Fibroblast of skin of left quadriceps (primary cell): Measurements from ENCODE around the gene MAP2K6.

ENCODE experiments used
- DNase-seq, 2 experiments: peaks; one replicate each; pipeline ENCODE4 v3.0.0-alpha.2; 2013; ENCODE audit warnings: low read depth in 2 of 2

The MAP2K6 gene

DNA sequence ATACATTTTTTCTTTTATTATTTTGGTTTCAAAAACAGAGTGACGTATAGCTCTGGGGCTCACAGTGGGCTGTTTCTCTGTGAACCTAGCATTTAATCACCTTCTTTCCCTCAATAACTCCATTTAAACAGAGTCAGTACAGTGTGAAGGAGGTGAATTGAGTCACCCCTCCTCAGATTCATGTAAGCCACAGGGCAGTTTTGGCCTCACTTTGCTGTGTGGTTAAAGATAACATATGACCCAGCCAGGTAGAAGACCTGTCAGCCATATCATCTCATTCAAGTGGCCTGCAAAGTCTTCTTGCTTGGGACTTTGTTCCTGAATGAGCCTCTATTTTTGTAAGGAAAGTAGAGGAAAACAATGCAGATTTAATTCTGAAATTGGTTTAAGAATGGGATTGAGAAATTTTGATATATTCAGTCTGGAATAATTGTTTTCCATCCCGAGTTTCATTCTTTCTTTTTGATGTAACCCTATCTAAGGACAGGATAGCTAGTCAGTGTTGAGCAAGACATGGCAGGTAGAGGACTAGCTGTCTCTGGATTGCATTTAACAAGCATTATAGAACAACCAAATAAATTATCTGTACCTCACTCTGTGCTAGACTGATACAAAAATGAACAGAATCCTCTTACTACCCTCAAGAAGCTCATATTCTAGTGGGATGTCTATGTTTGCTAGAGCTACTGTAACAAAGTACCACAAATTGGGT, 13.1 kb downstream of the MAP2K6 start:
- no peak for DNase-seq

DNA sequence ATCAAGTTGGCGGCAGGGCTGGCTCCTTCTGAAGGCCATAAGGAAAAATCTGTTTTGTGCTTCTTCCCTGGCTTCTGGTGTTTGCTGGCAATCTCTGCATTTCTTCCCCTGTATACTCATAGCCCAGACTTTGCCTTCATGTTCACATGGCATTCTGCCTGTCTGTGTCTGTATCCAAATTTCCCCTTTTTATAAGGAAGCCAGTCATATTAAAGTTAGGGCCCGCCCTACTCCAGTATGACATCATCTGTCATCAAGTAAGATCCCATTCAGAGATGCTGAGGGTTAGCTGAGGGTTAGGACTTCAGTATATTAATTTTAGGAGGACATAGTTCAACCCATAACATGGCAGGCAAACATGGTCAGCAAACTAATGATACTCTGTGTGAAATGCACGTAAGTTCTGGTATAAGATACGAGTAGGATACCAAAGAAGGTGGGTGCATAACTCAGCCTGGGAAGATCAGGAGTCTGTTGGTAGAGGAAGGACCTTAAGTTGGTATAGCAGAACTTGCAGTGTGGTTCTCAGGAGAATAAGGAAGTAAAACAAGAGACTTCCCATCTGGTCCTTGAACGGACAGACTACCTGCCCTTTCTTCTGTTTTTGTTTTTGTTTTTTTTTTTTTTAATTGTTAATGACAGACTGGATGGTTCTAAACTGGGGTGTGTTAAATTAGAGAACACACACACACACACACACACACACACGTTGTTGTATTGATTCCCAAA, 13.9 kb downstream of the MAP2K6 start:
- no peak for DNase-seq

DNA sequence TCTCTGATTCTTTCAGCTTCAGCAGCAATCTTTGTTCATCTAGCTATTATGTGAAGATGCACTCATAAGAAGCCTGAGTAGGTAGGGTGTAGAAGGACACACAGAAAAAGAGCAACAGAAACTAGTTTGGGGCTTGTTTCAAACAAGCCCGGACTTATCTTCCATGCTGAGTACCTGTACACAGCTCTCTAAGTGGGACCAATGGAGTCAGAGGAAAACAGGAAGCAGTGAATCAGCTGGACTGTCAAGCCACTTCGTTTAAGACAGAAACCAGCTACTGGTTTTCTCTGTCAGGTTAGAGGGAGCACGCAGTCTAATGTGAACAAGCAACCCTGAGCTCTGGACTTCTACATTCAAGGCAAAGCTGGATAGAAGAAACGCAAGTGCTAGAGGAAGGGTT, 16.0 kb downstream of the MAP2K6 start:
- no peak for DNase-seq

DNA sequence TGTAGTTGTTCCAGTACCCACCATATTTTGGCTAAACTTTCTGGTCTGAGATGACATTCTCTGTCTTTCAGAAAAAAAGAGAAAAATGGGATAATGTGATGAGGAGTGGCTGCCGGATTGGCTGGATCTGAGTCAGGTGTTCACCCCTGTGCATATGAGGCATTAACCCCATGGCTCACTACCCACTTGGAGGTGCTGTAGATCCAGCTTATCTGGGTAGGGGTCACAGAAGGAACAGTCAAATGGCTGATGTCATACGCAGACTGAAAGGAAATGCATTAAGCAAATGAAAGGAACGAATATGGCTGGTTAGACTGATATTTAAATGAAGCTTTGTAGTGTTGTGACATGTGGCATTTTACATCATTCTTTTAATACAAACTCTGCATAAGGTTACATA, 17.3 kb downstream of the MAP2K6 start:
- DNase-seq, result no peak

DNA sequence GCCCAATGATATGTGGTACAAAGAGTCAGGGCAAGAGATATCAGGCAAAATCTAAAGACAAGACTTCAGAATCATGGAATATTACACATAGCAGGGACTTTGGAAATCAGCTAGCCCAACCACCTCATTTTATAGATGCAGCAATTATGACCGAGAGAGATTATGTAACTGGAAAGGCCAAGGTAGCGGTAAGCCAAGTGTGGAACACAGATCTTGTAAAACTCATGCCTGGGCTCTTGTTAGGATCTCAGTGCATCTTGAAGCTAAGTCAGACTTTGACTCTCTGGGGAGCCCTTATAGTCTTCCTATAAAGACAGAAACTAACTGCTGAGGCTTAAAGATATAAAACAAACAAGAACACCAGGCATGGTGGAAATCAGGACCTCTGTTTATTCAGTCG, 18.6 kb downstream of the MAP2K6 start:
- DNase-seq, result no peak

DNA sequence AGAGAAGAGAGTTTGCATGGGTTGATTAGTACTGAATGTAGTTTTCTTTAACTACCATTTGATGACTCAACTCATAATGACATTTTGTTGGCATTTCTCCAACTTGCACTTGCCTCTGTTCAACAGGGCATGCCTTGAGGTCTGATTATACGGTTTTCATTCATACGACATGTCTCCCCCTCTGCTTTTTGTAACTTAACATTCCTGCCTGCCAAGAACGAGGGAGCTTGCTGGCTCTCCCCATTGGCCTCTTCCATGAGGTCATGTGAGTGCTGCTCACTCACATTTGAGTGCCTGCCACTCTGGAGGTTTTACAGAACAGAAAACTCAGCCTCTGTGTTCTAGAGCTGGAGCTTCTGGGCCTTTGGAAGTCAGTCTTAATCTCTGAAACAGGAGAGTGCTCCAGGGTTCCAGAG, 19.7 kb downstream of the MAP2K6 start:
- DNase-seq, result no peak

DNA sequence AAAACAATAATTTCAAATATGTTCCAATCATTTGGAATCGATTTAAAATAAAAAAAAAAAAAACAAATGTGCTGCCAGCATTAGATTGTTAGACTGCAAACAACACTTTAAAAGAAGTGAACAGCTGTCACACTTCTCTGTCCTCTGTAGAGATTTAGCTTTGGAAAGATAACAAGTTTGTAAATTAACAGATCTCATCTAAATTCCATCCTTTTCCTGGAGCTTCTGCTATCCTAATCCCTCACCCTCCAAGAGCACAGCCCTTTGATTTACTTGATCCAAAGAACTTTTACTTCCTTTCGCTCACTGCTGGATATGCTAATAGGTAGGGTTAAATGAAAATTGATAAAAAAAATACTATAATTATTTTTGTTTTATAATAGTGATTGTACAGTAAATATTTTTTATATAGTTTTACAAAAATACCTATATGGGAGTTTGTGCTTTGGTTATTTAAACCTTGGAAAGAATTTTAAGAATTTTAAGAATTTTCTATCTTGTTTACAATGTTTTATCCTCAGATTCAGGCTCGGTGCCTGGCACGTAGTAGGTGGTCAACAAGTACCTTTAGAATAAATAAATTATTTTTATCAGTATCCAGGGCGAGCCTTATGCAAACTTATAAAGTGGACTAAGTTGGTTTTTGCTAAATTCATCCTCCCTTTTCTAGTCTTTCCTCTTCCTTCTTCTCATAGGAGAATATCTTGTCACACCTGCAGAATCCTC, 21.6 kb downstream of the MAP2K6 start:
- no peak for DNase-seq

GRCh38 chr17:69437475-69437874, 23.0 kb downstream of the MAP2K6 start:
- no peak for DNase-seq

GRCh38 chr17:69438776-69439175, 24.3 kb downstream of the MAP2K6 start:
- DNase-seq, result no peak

DNA sequence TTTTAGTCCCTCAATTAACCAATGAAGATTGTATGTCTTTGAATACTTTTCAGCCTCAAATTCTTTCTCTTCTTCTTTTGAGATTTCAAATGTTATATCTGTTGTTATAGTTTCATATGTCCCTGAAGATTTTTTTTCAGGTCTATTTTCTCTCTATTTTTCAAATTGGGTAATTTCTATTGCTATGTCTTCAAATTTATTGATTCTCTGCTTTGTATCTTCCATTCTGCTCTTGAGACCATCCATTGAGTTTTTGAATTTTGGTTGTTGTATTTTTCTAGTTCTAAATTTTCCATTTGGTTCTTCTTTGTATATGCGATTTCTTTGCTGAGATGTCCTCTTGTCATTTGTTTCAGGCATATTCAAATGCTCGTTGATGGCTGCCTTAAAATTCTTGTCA, 26.7 kb downstream of the MAP2K6 start:
- no peak for DNase-seq

- no peak for DNase-seq
These were observed 28.6 kb downstream of the MAP2K6 start for GRCh38 chr17:69443138-69443537.

- DNase-seq, result no peak
These were observed 29.5 kb downstream of the MAP2K6 start for GRCh38 chr17:69444023-69444422.

- DNase-seq, result no peak
These were observed 30.6 kb downstream of the MAP2K6 start for GRCh38 chr17:69445132-69445531.

- DNase-seq, result no peak
These were observed 33.2 kb downstream of the MAP2K6 start for GRCh38 chr17:69447726-69448125.

DNA sequence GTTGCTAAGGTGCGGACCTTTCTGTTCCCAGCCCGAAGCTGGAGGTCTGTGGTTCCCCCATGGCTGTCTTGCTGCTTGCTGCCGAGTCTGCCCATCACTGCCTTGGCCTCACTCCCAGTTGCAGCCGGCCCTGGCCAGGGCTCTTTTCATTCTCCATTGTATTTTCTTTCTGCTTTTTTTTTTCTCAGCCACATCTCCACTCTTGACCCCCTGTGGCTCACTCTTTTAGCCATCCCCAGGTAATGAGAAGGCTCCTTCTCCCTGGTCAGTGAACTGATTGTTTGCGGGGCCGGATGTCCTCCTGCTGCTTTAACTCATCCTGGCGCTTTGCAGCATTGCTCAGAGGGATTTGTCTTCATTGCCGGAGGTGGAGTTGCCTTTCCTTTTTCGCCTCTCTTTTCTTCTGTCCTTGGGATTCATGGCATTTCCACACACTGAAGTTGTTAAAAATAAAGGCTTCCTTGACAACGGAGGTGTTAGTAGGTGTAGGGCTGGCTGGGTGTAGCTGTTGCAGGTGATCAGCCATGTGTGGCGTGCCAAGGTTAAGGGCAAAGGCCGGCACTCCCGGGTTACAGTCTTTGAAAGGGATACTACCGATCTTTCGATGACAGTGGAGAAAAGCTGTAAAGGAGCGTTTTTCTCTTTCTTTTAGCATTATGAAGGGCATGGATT, 34.1 kb downstream of the MAP2K6 start:
- DNase-seq, result no peak

DNA sequence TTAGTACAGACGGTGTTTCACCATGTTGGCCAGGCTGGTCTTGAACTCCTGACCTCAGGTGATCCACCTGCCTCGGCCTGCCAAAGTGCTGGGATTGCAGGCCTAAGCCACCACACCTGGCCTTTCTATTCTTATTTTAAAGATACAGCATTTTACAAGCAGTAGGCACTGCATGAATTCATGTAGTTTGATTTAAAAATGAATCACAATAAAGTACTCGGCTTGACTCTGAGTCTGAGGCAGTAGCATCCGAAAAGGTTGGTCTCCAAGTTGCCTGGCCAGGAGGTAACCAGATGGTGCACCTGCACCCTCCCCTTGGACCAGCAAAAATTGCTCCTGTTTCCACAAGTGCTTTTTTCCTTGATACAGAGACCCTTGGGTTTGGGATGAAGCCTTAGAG, 35.6 kb downstream of the MAP2K6 start:
- no peak for DNase-seq

- no peak for DNase-seq
These were observed 36.4 kb downstream of the MAP2K6 start for GRCh38 chr17:69450918-69451317.

DNA sequence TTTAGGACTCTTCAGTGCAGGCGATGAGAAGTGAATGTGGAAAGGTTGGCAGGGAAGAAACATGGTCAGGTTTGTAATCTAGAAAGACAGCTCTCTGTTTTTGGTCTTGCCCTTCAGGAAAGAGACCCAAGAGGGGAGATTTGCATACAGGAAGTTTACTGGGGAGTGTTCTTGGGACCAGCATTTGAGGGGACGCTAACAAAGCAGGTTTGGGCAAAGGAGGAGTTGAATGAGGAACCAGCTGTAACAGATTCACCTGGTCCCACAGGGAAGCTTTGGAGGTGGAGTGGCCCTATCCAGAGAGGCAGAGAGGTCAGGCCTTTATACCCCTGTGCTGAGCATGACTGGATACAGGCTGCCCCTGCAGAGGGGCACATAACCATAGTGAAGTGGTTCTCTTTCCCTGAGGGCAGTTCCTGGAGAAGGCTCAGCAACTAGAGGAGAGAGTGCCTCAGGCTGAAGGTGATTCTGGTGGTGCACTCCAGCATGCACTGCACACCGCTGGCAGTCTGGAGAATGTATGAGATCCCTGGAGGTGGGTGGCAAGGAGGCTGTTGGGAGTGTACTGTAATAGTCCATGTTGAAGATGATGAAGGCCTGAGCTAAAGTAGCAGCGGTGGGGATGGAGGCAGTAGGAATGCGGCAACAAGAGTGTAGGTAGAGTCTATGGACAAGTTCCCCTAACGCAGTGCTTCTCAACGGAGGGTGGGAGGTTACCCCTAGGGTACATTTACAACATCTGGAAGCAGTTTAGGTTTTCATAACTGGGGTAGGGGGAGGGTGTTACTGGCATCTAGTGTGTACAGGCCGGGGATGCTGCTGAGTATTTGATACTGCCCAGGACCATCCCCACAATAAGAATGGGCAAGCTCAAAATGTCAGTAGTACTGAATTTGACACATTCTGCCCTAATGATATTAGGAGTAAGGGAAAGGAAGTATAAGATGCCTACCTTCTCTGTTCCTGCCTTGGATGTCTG, 37.2 kb downstream of the MAP2K6 start:
- DNase-seq, result no peak

DNA sequence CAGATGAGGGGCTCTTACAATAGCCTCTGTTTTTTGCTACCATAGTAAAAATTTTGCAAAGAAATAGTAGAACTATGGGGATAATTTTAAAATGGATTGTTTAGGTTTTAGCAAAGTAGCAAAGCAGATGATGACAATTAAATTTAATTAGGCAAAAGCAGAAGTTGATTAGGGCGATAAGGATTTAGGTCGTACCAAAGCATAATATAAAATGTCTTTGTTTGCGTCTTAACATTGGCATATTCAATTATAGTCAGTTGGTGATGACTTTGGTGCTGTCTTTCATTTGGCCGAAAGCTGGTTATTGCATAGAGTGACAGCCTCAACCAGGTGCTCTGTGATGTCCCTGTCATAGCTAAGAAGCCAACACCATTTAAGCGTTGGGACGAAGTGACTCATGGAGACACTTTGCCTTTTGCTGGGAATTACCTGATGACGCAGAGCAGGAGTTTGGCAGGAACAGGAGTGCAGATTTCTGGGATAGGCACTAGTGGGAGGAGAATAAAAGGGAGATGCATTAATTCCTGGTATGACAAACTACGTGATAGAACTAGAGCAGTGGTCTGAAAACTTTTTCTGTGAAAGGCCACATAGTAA, 38.3 kb downstream of the MAP2K6 start:
- no peak for DNase-seq

DNA sequence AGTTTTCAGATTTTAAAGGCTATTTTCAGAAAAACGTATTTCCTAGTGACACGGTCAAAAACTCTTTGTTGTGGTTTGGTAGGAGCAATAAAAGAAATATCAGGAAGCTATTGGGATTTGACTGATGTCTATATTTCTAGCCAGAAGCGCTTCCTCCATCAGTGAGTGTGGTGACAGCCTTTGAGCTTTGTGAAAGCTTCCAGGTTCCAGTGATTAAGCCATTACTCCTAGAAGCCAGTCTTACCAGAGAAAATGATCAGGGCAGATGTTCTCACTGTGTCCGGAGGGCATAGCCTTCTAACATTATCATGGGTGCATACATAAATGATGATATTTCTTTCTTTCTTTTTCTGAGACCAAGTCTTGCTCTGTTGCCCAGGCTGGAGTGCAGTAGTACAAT, 39.6 kb downstream of the MAP2K6 start:
- no peak for DNase-seq

- DNase-seq, result no peak
These were observed 40.5 kb downstream of the MAP2K6 start for GRCh38 chr17:69455040-69455439.
